ENCODE measurements around the gene HMGCL.

DNA sequence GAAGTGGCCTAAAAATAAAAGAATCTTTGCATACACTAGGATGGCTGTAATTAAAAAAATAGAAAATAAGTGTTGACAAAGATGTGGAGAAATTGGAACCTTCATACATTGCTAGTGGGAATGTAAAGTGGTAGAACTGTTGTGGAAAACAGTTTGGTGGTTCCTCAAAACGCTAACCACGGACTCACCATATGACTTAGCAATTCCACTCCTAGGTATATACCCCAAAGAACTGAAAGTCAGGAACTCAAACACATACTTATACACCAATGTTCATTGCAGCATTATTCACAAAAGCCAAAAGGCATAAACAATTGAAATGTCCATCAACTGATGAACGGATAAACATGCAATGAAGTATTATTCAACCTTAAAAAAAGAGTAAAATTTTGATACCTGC lies 10.8 kb upstream of the HMGCL start:
- no peak for TF ChIP-seq POLR2A (IDR thresholded peaks at IDR 0.05)
- TF ChIP-seq, protein P1, sequence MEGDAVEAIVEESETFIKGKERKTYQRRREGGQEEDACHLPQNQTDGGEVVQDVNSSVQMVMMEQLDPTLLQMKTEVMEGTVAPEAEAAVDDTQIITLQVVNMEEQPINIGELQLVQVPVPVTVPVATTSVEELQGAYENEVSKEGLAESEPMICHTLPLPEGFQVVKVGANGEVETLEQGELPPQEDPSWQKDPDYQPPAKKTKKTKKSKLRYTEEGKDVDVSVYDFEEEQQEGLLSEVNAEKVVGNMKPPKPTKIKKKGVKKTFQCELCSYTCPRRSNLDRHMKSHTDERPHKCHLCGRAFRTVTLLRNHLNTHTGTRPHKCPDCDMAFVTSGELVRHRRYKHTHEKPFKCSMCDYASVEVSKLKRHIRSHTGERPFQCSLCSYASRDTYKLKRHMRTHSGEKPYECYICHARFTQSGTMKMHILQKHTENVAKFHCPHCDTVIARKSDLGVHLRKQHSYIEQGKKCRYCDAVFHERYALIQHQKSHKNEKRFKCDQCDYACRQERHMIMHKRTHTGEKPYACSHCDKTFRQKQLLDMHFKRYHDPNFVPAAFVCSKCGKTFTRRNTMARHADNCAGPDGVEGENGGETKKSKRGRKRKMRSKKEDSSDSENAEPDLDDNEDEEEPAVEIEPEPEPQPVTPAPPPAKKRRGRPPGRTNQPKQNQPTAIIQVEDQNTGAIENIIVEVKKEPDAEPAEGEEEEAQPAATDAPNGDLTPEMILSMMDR (IDR thresholded peaks at IDR 0.05), result no peak
- no peak for TF ChIP-seq POLR2AphosphoS5 (IDR thresholded peaks at IDR 0.05; ENCODE audit: insufficient read depth in 1 of 2, low read depth in 1 of 2)
